ENCODE measurements around the gene SAA4.
"Not testable (repeated sequence)": the region's sequence is repeated elsewhere in the genome, so short reads cannot be mapped to it uniquely, and the experiment has no call there.

Gene SAA4

GRCh38 chr11:18236664-18237356 lies at the start of gene SAA4:
TSS of gene SAA4 (minus strand) at chr11:18236802. CDS start at chr11:18235926, 876 bp downstream.
- no peak for DNase-seq

GRCh38 chr11:18285841-18286240 lies 49.2 kb upstream of the SAA4 start:
- no peak for DNase-seq

- DNase-seq: no peak
These were observed 46.0 kb upstream of the SAA4 start for GRCh38 chr11:18282626-18283025.

GRCh38 chr11:18280438-18281045 lies 43.9 kb upstream of the SAA4 start:
- no peak for DNase-seq

GRCh38 chr11:18277565-18278271 lies 41.1 kb upstream of the SAA4 start:
- DNase-seq: no peak

GRCh38 chr11:18271206-18271605 lies 34.6 kb upstream of the SAA4 start:
- no peak for DNase-seq

GRCh38 chr11:18270102-18270501 lies 33.5 kb upstream of the SAA4 start:
- no peak for DNase-seq

GRCh38 chr11:18269252-18269651 lies 32.6 kb upstream of the SAA4 start:
- DNase-seq: not testable (repeated sequence)

GRCh38 chr11:18267335-18268133 lies 30.9 kb upstream of the SAA4 start:
- not testable (repeated sequence) for DNase-seq

- no peak for DNase-seq
These were observed 29.3 kb upstream of the SAA4 start, which contains the start of gene SAA1 for GRCh38 chr11:18265949-18266348. TSS of gene SAA1 (plus strand) at chr11:18266264. CDS start at chr11:18266888, 624 bp downstream.

GRCh38 chr11:18264677-18265555 lies 28.3 kb upstream of the SAA4 start:
- no peak for DNase-seq

GRCh38 chr11:18264035-18264434 lies 27.4 kb upstream of the SAA4 start:
- no peak for DNase-seq

- DNase-seq: not testable (repeated sequence)
These were observed 26.2 kb upstream of the SAA4 start for GRCh38 chr11:18262681-18263350.

GRCh38 chr11:18261721-18262120 lies 25.1 kb upstream of the SAA4 start:
- no peak for DNase-seq

- DNase-seq: no peak
These were observed 22.7 kb upstream of the SAA4 start for GRCh38 chr11:18259259-18259658.

- DNase-seq: no peak
These were observed 18.3 kb upstream of the SAA4 start for GRCh38 chr11:18254781-18255361.

GRCh38 chr11:18253778-18254338 lies 17.3 kb upstream of the SAA4 start:
- DNase-seq: no peak

GRCh38 chr11:18253233-18253632 lies 16.6 kb upstream of the SAA4 start:
- no peak for DNase-seq

GRCh38 chr11:18248561-18248960 lies 12.0 kb upstream of the SAA4 start, which contains the start of gene SAA2:
TSS of gene SAA2 (minus strand) at chr11:18248668. CDS start at chr11:18248011, 657 bp downstream.
- DNase-seq: no peak

GRCh38 chr11:18247191-18247581 lies 10.6 kb upstream of the SAA4 start:
- not testable (repeated sequence) for DNase-seq

Data from activated CD4-positive, alpha-beta T cell treated with anti-CD3 and anti-CD28 coated beads for 1 hour (primary cell).